ENCODE results near the gene TOX3. TPM values are rescaled to one million over a fixed set of nuclear protein-coding genes. Genes with fewer than 3 reads are reported as not detected.

Gene TOX3
- total RNA-seq, 2 donors from 2014 or later, result 4.8 to 8.5 TPM

GRCh38 chr16:52398021-52398420 is 148.9 kb downstream of the TOX3 start:
- 93 to 100% methylated on average over 1 of the region's 1 CpG for WGBS, 2 experiments (ENCODE audit: insufficient coverage in 1 of 2, insufficient read length in 1 of 2)

GRCh38 chr16:52393448-52393847 is 153.5 kb downstream of the TOX3 start:
- Histone ChIP-seq H3K9ac (ENCODE audit: extremely low read depth, low read length, poor library complexity, severe bottlenecking) (no peak overlapping the region), H3K36me3 (ENCODE audit: control insufficient read depth, insufficient read depth, low read length) (no peaks in the 10 kb centered on the region), H3K4me3 (ENCODE audit: low read length) (no peak overlapping the region), H3K27ac (ENCODE audit: low read depth, low read length) (no peak overlapping the region), H3K9me3 (ENCODE audit: control insufficient read depth, low read length) (no peaks in the 10 kb centered on the region), H3K27me3 (ENCODE audit: control insufficient read depth, insufficient read depth, low read length, poor library complexity, severe bottlenecking) (no peaks in the 10 kb centered on the region), H3K4me1 (ENCODE audit: control insufficient read depth, insufficient read depth, low read length) (no peaks in the 10 kb centered on the region)
- H3K36me3 Mint-ChIP-seq (ENCODE audit: low read depth), result no peaks in the 10 kb centered on the region
- no peak overlapping the region for H3K27ac Mint-ChIP-seq
- DNase-seq, result no peak
- H3K4me3 Mint-ChIP-seq, result no peak overlapping the region
- no peaks in the 10 kb centered on the region for H3K27me3 Mint-ChIP-seq (ENCODE audit: insufficient read depth)
- 100% methylated on average over 3 of the region's 3 CpGs; no CpG with 5 or more reads in 1 of the 2 experiments for WGBS, 2 experiments (ENCODE audit: insufficient coverage in 1 of 2, insufficient read length in 1 of 2)
- H3K9me3 Mint-ChIP-seq, result no peaks in the 10 kb centered on the region
- no peak for TF ChIP-seq CTCF (conservative IDR thresholded peaks at IDR 0.05)
- no peaks in the 10 kb centered on the region for H3K4me1 Mint-ChIP-seq

More at GRCh38 chr16:52398021-52398420, 148.9 kb downstream of the TOX3 start:
- Histone ChIP-seq H3K4me3 (ENCODE audit: low read length) (no peak overlapping the region), H3K27ac (ENCODE audit: low read depth, low read length) (no peak overlapping the region), H3K9me3 (ENCODE audit: control insufficient read depth, low read length) (no peaks in the 10 kb centered on the region), H3K36me3 (ENCODE audit: control insufficient read depth, insufficient read depth, low read length) (no peaks in the 10 kb centered on the region), H3K9ac (ENCODE audit: extremely low read depth, low read length, poor library complexity, severe bottlenecking) (no peak overlapping the region), H3K27me3 (ENCODE audit: control insufficient read depth, insufficient read depth, low read length, poor library complexity, severe bottlenecking) (no peaks in the 10 kb centered on the region), H3K4me1 (ENCODE audit: control insufficient read depth, insufficient read depth, low read length) (no peaks in the 10 kb centered on the region)
- no peaks in the 10 kb centered on the region for H3K27me3 Mint-ChIP-seq (ENCODE audit: insufficient read depth)
- TF ChIP-seq CTCF (conservative IDR thresholded peaks at IDR 0.05), result no peak
- H3K36me3 Mint-ChIP-seq (ENCODE audit: low read depth), result no peaks in the 10 kb centered on the region
- no peaks in the 10 kb centered on the region for H3K9me3 Mint-ChIP-seq
- DNase-seq, result no peak
- peaks cover 5% of the 10 kb centered on the region for H3K4me1 Mint-ChIP-seq
- no peak overlapping the region for H3K27ac Mint-ChIP-seq
- no peak overlapping the region for H3K4me3 Mint-ChIP-seq

GRCh38 chr16:52389045-52389444 is 157.9 kb downstream of the TOX3 start:
- DNase-seq, result no peak
- no peaks in the 10 kb centered on the region for H3K27me3 ChIP-seq (ENCODE audit: control insufficient read depth, insufficient read depth, low read length, poor library complexity, severe bottlenecking)
- Mint-ChIP-seq H3K4me1 (peaks cover under 1% of the 10 kb centered on the region), H3K27ac (no peak overlapping the region), H3K27me3 (ENCODE audit: insufficient read depth) (no peaks in the 10 kb centered on the region), H3K36me3 (ENCODE audit: low read depth) (no peaks in the 10 kb centered on the region), H3K9me3 (no peaks in the 10 kb centered on the region), H3K4me3 (no peak overlapping the region)
- no peak overlapping the region for H3K4me3 ChIP-seq (ENCODE audit: low read length)
- WGBS, 2 experiments (ENCODE audit: insufficient coverage in 1 of 2, insufficient read length in 1 of 2), result 100% methylated on average over 1 of the region's 1 CpG; no CpG with 5 or more reads in 1 of the 2 experiments
- H3K27ac ChIP-seq (ENCODE audit: low read depth, low read length), result no peak overlapping the region
- H3K36me3 ChIP-seq (ENCODE audit: control insufficient read depth, insufficient read depth, low read length), result no peaks in the 10 kb centered on the region
- H3K9me3 ChIP-seq (ENCODE audit: control insufficient read depth, low read length), result no peaks in the 10 kb centered on the region
- no peak overlapping the region for H3K9ac ChIP-seq (ENCODE audit: extremely low read depth, low read length, poor library complexity, severe bottlenecking)
- H3K4me1 ChIP-seq (ENCODE audit: control insufficient read depth, insufficient read depth, low read length), result peaks cover 2% of the 10 kb centered on the region
- TF ChIP-seq CTCF (conservative IDR thresholded peaks at IDR 0.05), result no peak

Data from endodermal cell (in vitro differentiated cells).